HepG2 (cell line): Measurements from ENCODE around the gene SLC35D3. TPM values are rescaled to one million over a fixed set of nuclear protein-coding genes. Genes with fewer than 3 reads are reported as not detected.

ENCODE experiments used
- ATAC-seq: fragments of 200-7000 bp; cut with Tn5 transposase; 3 replicates; pipeline ENCODE4 v1.9.1; 2020; ENCODE audit warnings: mild to moderate bottlenecking, moderate library complexity
- BruUV-seq: library from RNA; stranded (reverse); fragments of 400-500 nt; replicated peaks from 2 replicates; lab custom pipeline; 2021; lab: Mats Ljungman, UMichigan
- CTCF ChIA-PET: fragments of 300-600 bp; formaldehyde crosslinking; extraction: SDS; loops from one replicate; lab custom pipeline; 2021; ENCODE audit warnings: low total read pairs, inconsistent platforms, low intra/inter-chr PET ratio; lab: Yijun Ruan, JAX
- POLR2A ChIA-PET: fragments of 350-600 bp; sonication (Branson Sonifier 250); formaldehyde crosslinking; loops from one replicate; lab custom pipeline; 2020; ENCODE audit warnings: antibody characterized with exemption, inconsistent platforms; lab: Yijun Ruan, JAX
- DNase-seq: peaks from one replicate; pipeline ENCODE4 v3.0.0-alpha.2; 2015; ENCODE audit warnings: low spot score
- FAIRE-seq: peaks from 3 replicates; lab custom pipeline; 2011; peaks lifted over from hg19 to GRCh38; lab: Jason Lieb, UNC
- H2AFZ ChIP-seq: one replicate; pipeline ENCODE4 v1.6.1; 2011; ENCODE audit warnings: low read length, inconsistent platforms
- H3K27ac ChIP-seq: fragments of 300-600 bp; 3 replicates; pipeline ENCODE4 v1.8.0; 2011; ENCODE audit warnings: mixed run types, mild to moderate bottlenecking, mixed read lengths, low read length, inconsistent platforms; ENCODE audit not compliant: insufficient read depth; ENCODE audit errors: extremely low read length
- H3K27me3 ChIP-seq, 2 experiments: fragments of 200-600 bp in 1 of 2; 2 replicates in 1 of 2; 3 replicates in 1 of 2; pipeline versions ENCODE4 v1.6.0 to v1.8.0; 2011; ENCODE audit warnings: low read length in 2 of 2, mild to moderate bottlenecking in 2 of 2, moderate library complexity in 2 of 2, inconsistent platforms in 1 of 2; ENCODE audit not compliant: insufficient read depth in 2 of 2, control insufficient read depth in 1 of 2
- H3K36me3 ChIP-seq, 2 experiments: fragments of 200-600 bp in 1 of 2; replicated peaks in 1 of 2; 2 replicates in 1 of 2; 3 replicates in 1 of 2; pipeline versions ENCODE4 v1.5.1 to v1.8.0; 2011; ENCODE audit warnings: low read length in 2 of 2, inconsistent platforms in 1 of 2; ENCODE audit not compliant: insufficient read depth in 2 of 2, control insufficient read depth in 1 of 2
- H3K4me1 ChIP-seq: 2 replicates; pipeline ENCODE4 v1.5.1; 2012; ENCODE audit warnings: low read length, inconsistent platforms; ENCODE audit not compliant: insufficient read depth
- H3K4me2 ChIP-seq: 2 replicates; pipeline ENCODE4 v1.6.0; 2011; ENCODE audit warnings: low read depth, low read length, inconsistent platforms
- H3K4me3 ChIP-seq, 3 experiments: fragments of 200-600 bp in 1 of 3; sonication (generic), shearing (Covaris generic) in 1 of 3; replicated peaks in 1 of 3; 2 replicates each; pipeline ENCODE4 v1.5.1; 2011 to 2016; ENCODE audit warnings: low read length in 3 of 3, inconsistent platforms in 2 of 3, low read depth in 2 of 3, mild to moderate bottlenecking in 2 of 3, control low read depth in 1 of 3, mixed read lengths in 1 of 3; ENCODE audit not compliant: insufficient read depth in 1 of 3
- H3K79me2 ChIP-seq: one replicate; pipeline ENCODE4 v1.6.1; 2011; ENCODE audit warnings: low read length, inconsistent platforms; ENCODE audit not compliant: insufficient read depth
- H3K9ac ChIP-seq: 2 replicates; pipeline ENCODE4 v1.6.0; 2011; ENCODE audit warnings: mild to moderate bottlenecking, low read depth, low read length, inconsistent platforms; ENCODE audit not compliant: insufficient read depth
- H3K9me3 ChIP-seq: 2 replicates; pipeline ENCODE4 v1.5.1; 2012; ENCODE audit warnings: mild to moderate bottlenecking, low read length
- H4K20me1 ChIP-seq: 2 replicates; pipeline ENCODE4 v1.6.0; 2011; ENCODE audit warnings: inconsistent platforms, mild to moderate bottlenecking, low read length, moderate library complexity; ENCODE audit not compliant: insufficient read depth
- ATAD3A ChIP-seq: sonication (generic); formaldehyde crosslinking; IDR thresholded peaks from 2 replicates; pipeline ENCODE4 v1.4.0; 2020; ENCODE audit warnings: missing genetic modification reagents
- CREM ChIP-seq, 2 experiments: sonication (generic) in 1 of 2; formaldehyde crosslinking in 1 of 2; IDR thresholded peaks; 2 replicates each; pipeline versions ENCODE4 v1.4.0 to v1.6.1; 2016 to 2020; ENCODE audit warnings: antibody characterized with exemption in 1 of 2, mild to moderate bottlenecking in 1 of 2, missing genetic modification reagents in 1 of 2
- EED ChIP-seq: sonication (generic); formaldehyde crosslinking; IDR thresholded peaks from 2 replicates; pipeline ENCODE4 v1.5.0; 2020; ENCODE audit warnings: mild to moderate bottlenecking, missing genetic modification reagents
- ELF1 ChIP-seq: sonication (generic); formaldehyde crosslinking; IDR thresholded peaks from 2 replicates; pipeline ENCODE4 v1.4.0; 2020; ENCODE audit warnings: missing genetic modification reagents
- HMG20A ChIP-seq: IDR thresholded peaks from 2 replicates; pipeline ENCODE4 v1.6.1; 2016; ENCODE audit warnings: borderline replicate concordance
- HNRNPL ChIP-seq: fragments of 200-400 bp; formaldehyde crosslinking; IDR thresholded peaks from 2 replicates; pipeline ENCODE4 v1.6.1; 2017; ENCODE audit warnings: mild to moderate bottlenecking, low read depth, low read length
- KLF11 ChIP-seq: IDR thresholded peaks from 2 replicates; pipeline ENCODE4 v1.6.1; 2016; ENCODE audit warnings: missing compliant biosample characterization
- MIXL1 ChIP-seq: IDR thresholded peaks from 2 replicates; pipeline ENCODE4 v1.6.1; 2016
- SIN3B ChIP-seq: fragments of 150-350 bp; IDR thresholded peaks from 2 replicates; pipeline ENCODE4 v1.6.1; 2014; ENCODE audit warnings: low read length
- YY1 ChIP-seq: IDR thresholded peaks from 2 replicates; pipeline ENCODE4 v1.6.1; 2011; ENCODE audit warnings: low read length, low read depth, moderate library complexity, mild to moderate bottlenecking; ENCODE audit not compliant: insufficient read depth, insufficient replicate concordance
- ZFP41 ChIP-seq: sonication (generic); formaldehyde crosslinking; IDR thresholded peaks from 2 replicates; pipeline ENCODE4 v1.4.0; 2020; ENCODE audit warnings: mild to moderate bottlenecking, missing genetic modification reagents, borderline replicate concordance
- ZNF136 ChIP-seq: sonication (generic); formaldehyde crosslinking; IDR thresholded peaks from 2 replicates; pipeline ENCODE4 v1.8.1; 2022; ENCODE audit warnings: low read depth, mild to moderate bottlenecking, moderate library complexity, missing genetic modification reagents
- ZNF564 ChIP-seq: sonication (generic); formaldehyde crosslinking; IDR thresholded peaks from 2 replicates; pipeline ENCODE4 v1.8.1; 2023; ENCODE audit warnings: mild to moderate bottlenecking, missing genetic modification reagents
- WGBS: methylation state at CpG from one replicate; pipeline ENCODE4 v1.1.6; 2017; ENCODE audit warnings: low lambda C conversion rate; 5-methylcytosine and 5-hydroxymethylcytosine counted together
- in situ Hi-C: cut with HindIII; loops from 2 replicates; pipeline ENCODE4 v1.10.0; 2017; ENCODE audit warnings: low pct_unique_long_range_greater_than_20kb; ENCODE audit not compliant: extremely low pct_ligation_motif_present
- intact Hi-C: fragments of 100-400 bp; cut with micrococcal nuclease; formaldehyde crosslinking; loops from one replicate; pipeline ENCODE4 v1.10.0; 2022; ENCODE audit not compliant: unreplicated experiment
- polyA plus RNA-seq, 8 experiments: library from polyadenylated mRNA; depleted of rRNA in 3 of 8; stranded (reverse) in 7 of 8; unstranded in 1 of 8; fragments of >200 nt; fragmentation: Illumina TruSeq in 4 of 8; extraction: Trizol in 4 of 8; gene quantifications; 2 replicates each; pipeline versions ENCODE4 v1.2.1 to v1.2.3, GENCODE V29; 2011 to 2016; ENCODE audit warnings: low read depth in 4 of 8, missing spikeins in 1 of 8, mixed read lengths in 1 of 8; ENCODE audit not compliant: insufficient read depth in 1 of 8
- total RNA-seq, 5 experiments: library from RNA; depleted of rRNA; stranded (reverse); fragments of >200 nt; fragmentation: Illumina TruSeq; extraction: Trizol; gene quantifications; 2 replicates each; pipeline ENCODE4 v1.2.3, GENCODE V29; 2016; ENCODE audit warnings: low read depth in 1 of 5
- TF ChIP-seq, protein P1 (sequence below): sonication (generic); formaldehyde crosslinking; IDR thresholded peaks from 2 replicates; pipeline ENCODE4 v1.9.0; 2021; ENCODE audit warnings: missing genetic modification reagents, borderline replicate concordance
- TF ChIP-seq, protein P2 (sequence below): sonication (generic); formaldehyde crosslinking; IDR thresholded peaks from 2 replicates; pipeline ENCODE4 v1.4.0; 2020; ENCODE audit warnings: missing genetic modification reagents
- TF ChIP-seq, protein P3 (sequence below): sonication (generic); formaldehyde crosslinking; IDR thresholded peaks from 2 replicates; pipeline ENCODE4 v1.9.0; 2022; ENCODE audit warnings: low read depth, missing genetic modification reagents

SLC35D3 gene
- total and polyA plus RNA-seq, 2 of the 13 experiments (the other 11 are each of a cell fraction or from before 2014, with no cell fraction given): not detected

DNA sequence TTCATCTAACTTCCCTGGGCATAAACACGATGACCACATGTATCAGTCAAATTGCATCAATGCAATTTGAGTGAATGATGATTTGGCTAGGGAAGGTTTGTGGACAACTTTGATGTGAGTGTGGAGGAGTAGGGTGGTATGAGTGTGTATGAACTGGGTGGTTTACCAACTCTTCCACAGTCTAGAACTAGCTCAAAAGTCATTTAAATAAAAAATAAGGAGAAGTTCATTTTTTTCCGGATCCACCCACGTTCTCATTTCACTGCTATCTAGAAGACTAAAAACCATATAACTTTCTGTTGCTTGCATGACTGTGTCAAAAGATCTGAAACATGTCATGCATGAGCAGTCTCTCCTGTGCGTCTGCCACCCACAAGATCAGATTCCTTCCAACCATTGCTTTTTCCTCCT is 23.6 kb downstream of the SLC35D3 start:
- no peaks in the 10 kb centered on the region for H3K36me3 ChIP-seq
- 18% methylated on average over 4 of the region's 4 CpGs for WGBS
- intact Hi-C loops: no loop called here
- H3K4me3 ChIP-seq: no peak overlapping the region
- DNase-seq: no peak
- H3K9me3 ChIP-seq: no peaks in the 10 kb centered on the region
- no peaks in the 10 kb centered on the region for H4K20me1 ChIP-seq
- in situ Hi-C loops: no loop called here
- 0 out of 5 replicates have a peak, but pooled peaks cover 0 to 6% of the 10 kb centered on the region in 2 experiments for H3K27me3 ChIP-seq
- ChIA-PET POLR2A (no interaction called here), CTCF (no interaction called here)
- BruUV-seq: no TSS peak
- H3K4me1 ChIP-seq: no peaks in the 10 kb centered on the region
- FAIRE-seq: no peak
- TF ChIP-seq ATAD3A (CRISPR knock-in tag) (no peak), ZNF564 (CRISPR knock-in tag) (no peak), HMG20A (no peak), SIN3B (no peak), HNRNPL (no peak), EED (CRISPR knock-in tag) (no peak), ZFP41 (CRISPR knock-in tag) (no peak), ELF1 (CRISPR knock-in tag) (no peak), ZNF136 (CRISPR knock-in tag) (no peak), KLF11 (CRISPR knock-in tag) (no peak), CREM (IDR thresholded peaks at IDR 0.05) (no peak), CREM (CRISPR knock-in tag; IDR thresholded peaks at IDR 0.05) (no peak), MIXL1 (no peak), YY1 (no peak)
- TF ChIP-seq, protein P1, sequence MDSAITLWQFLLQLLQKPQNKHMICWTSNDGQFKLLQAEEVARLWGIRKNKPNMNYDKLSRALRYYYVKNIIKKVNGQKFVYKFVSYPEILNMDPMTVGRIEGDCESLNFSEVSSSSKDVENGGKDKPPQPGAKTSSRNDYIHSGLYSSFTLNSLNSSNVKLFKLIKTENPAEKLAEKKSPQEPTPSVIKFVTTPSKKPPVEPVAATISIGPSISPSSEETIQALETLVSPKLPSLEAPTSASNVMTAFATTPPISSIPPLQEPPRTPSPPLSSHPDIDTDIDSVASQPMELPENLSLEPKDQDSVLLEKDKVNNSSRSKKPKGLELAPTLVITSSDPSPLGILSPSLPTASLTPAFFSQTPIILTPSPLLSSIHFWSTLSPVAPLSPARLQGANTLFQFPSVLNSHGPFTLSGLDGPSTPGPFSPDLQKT (CRISPR knock-in tag): no peak
- TF ChIP-seq, protein P2, sequence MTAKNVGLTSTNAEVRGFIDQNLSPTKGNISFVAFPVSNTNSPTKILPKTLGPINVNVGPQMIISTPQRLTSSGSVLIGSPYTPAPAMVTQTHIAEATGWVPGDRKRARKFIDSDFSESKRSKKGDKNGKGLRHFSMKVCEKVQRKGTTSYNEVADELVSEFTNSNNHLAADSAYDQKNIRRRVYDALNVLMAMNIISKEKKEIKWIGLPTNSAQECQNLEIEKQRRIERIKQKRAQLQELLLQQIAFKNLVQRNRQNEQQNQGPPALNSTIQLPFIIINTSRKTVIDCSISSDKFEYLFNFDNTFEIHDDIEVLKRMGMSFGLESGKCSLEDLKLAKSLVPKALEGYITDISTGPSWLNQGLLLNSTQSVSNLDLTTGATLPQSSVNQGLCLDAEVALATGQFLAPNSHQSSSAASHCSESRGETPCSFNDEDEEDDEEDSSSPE (CRISPR knock-in tag): no peak
- TF ChIP-seq, protein P3, sequence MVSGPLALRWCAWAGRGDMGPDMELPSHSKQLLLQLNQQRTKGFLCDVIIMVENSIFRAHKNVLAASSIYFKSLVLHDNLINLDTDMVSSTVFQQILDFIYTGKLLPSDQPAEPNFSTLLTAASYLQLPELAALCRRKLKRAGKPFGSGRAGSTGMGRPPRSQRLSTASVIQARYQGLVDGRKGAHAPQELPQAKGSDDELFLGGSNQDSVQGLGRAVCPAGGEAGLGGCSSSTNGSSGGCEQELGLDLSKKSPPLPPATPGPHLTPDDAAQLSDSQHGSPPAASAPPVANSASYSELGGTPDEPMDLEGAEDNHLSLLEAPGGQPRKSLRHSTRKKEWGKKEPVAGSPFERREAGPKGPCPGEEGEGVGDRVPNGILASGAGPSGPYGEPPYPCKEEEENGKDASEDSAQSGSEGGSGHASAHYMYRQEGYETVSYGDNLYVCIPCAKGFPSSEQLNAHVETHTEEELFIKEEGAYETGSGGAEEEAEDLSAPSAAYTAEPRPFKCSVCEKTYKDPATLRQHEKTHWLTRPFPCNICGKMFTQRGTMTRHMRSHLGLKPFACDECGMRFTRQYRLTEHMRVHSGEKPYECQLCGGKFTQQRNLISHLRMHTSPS (CRISPR knock-in tag): no peak
- H3K79me2 ChIP-seq: no peaks in the 10 kb centered on the region
- no peak overlapping the region for H3K4me2 ChIP-seq
- H2AFZ ChIP-seq: no peak overlapping the region
- ATAC-seq: no peak
- no peak overlapping the region for H3K9ac ChIP-seq
- no peak overlapping the region for H3K27ac ChIP-seq
